NCI-H82 treated with DMSO at 0.1 percent for 48 hours (cell line): ENCODE measurements around the gene RBPJ.
"Not testable (repeated sequence)": the region's sequence is repeated elsewhere in the genome, so short reads cannot be mapped to it uniquely, and the experiment has no call there.

ENCODE experiments used
- DNase-seq: peaks from one replicate; lab custom pipeline; 2025; ENCODE audit not compliant: unreplicated experiment; lab: John Stamatoyannopoulos, UW

RBPJ gene

GRCh38 chr4:26300314-26301307 is 20.2 kb upstream of the RBPJ start:
- DNase-seq: no peak

- DNase-seq: no peak
These were observed 18.5 kb upstream of the RBPJ start for GRCh38 chr4:26302031-26302899.

- no peak for DNase-seq
These were observed 17.8 kb upstream of the RBPJ start for GRCh38 chr4:26303008-26303407.

GRCh38 chr4:26307037-26307800 is 13.6 kb upstream of the RBPJ start:
- DNase-seq: no peak

- no peak for DNase-seq
These were observed 12.2 kb upstream of the RBPJ start for GRCh38 chr4:26308568-26308967.

GRCh38 chr4:26310264-26310663 is 10.6 kb upstream of the RBPJ start:
- DNase-seq: no peak

GRCh38 chr4:26311633-26312032 is 9.2 kb upstream of the RBPJ start:
- no peak for DNase-seq

- DNase-seq: not testable (repeated sequence)
These were observed 5.4 kb upstream of the RBPJ start for GRCh38 chr4:26315316-26315932.

GRCh38 chr4:26317766-26318165 is 3.0 kb upstream of the RBPJ start:
- no peak for DNase-seq

GRCh38 chr4:26319467-26319948 is 1.3 kb upstream of the RBPJ start:
- peak; percentile 94 for DNase-seq

GRCh38 chr4:26319949-26320537 is 771 bp upstream of the RBPJ start:
- DNase-seq: no peak

GRCh38 chr4:26321373-26322221 is 783 bp downstream of the RBPJ start:
- DNase-seq: peak; percentile 21

GRCh38 chr4:26322346-26322745 is 1.5 kb downstream of the RBPJ start:
- DNase-seq: no peak

- no peak for DNase-seq
These were observed 3.0 kb downstream of the RBPJ start for GRCh38 chr4:26323821-26324220.

GRCh38 chr4:26325191-26325590 is 4.4 kb downstream of the RBPJ start:
- peak; percentile 47 for DNase-seq

GRCh38 chr4:26326791-26327190 is 6.0 kb downstream of the RBPJ start:
- no peak for DNase-seq

- peak; percentile 9 for DNase-seq
These were observed 9.5 kb downstream of the RBPJ start for GRCh38 chr4:26330186-26330787.

- DNase-seq: no peak
These were observed 10.1 kb downstream of the RBPJ start for GRCh38 chr4:26330946-26331345.
